Activated CD8-positive, alpha-beta memory T cell treated with anti-CD3 and anti-CD28 coated beads for 36 hours (primary cell): ENCODE data around the gene ZNF512B. TPM values are rescaled to one million over a fixed set of nuclear protein-coding genes. Genes with fewer than 3 reads are reported as not detected.
"Not testable (repeated sequence)": the region's sequence is repeated elsewhere in the genome, so short reads cannot be mapped to it uniquely, and the experiment has no call there.

ENCODE experiments used
- CTCF ChIA-PET: fragments of 350-600 bp; sonication (Branson Sonifier 250); formaldehyde crosslinking; loops from one replicate; lab custom pipeline; 2021; ENCODE audit warnings: antibody characterized with exemption; lab: Charles Lee
- POLR2A ChIA-PET: fragments of 350-600 bp; sonication (Branson Sonifier 250); formaldehyde crosslinking; loops from one replicate; lab custom pipeline; 2021; ENCODE audit warnings: antibody characterized with exemption; lab: Charles Lee
- total RNA-seq, 2 experiments: library from RNA; stranded (reverse); gene quantifications; one replicate each; pipeline ENCODE4 v1.2.3, GENCODE V29; 2021

Gene ZNF512B
- total RNA-seq, 2 experiments from 2014 or later: 11.3 to 12.1 TPM

DNA sequence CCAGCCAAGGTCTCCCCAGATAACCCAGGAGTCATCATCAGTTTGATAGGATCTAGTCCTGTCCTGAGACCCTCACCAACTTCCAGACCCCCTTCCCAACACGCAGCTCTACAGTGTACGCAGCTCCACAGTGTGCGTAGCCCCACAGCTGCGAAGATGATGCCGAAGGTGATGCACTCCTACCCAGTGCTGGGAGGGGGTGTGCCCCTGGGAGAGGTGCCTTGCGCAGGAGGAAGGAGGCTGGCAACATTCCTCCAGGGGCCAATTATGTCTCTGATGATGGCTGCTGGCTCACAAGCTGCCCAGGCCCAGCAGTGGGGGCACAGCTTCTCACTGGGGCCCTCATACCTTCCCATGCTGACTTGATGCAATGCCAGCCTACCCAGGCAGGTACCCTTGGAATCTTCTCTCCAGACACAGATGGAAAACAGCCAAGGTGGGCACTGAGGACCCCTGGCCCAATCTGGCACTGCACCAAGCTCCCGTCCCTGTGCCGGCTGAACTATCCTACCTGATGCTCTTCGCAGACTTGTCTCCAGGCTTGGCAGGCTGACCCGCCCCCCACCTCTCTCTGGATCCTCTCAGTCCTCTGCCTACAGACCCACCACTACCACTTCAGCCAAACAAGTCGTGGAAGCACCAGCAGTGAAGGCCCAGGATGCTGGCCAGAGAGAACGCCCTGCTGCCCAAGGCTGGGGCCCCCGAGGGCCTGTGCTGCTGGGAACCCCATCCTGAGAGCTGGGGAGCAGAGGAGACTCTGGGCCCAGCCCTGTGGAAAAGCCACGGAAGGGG, 1.4 kb downstream of the ZNF512B start:
- ChIA-PET CTCF (interaction anchor here (0.6 to 2.2 kb wide), 3 partner anchors 12 to 70 kb away, joined by 3 to 5 read pairs (median 3); partner anchors contain the start of gene SAMD10), POLR2A (interaction anchor here (0.6 to 2.1 kb wide), 3 partner anchors 11 to 135 kb away, joined by 3 to 5 read pairs (median 3); partner anchors contain the start of gene UCKL1)

- POLR2A ChIA-PET: interaction anchor here (0.6 to 2.1 kb wide), 2 partner anchors 11 to 136 kb away, joined by 3 to 5 read pairs; partner anchors contain the start of gene UCKL1
- CTCF ChIA-PET: interaction anchor here (0.6 to 2.2 kb wide), 3 partner anchors 12 to 326 kb away, joined by 3 to 5 read pairs (median 3); partner anchors contain the start of genes SAMD10 and TPD52L2
Measured at GRCh38 chr20:63967330-63968135, 2.2 kb downstream of the ZNF512B start.

GRCh38 chr20:63966944-63967322, 2.8 kb downstream of the ZNF512B start:
- ChIA-PET POLR2A (no interaction called here), CTCF (interaction anchor here (0.6 to 2.2 kb wide), 3 partner anchors 13 to 325 kb away, joined by 3 to 5 read pairs (median 3); partner anchors contain the start of genes SAMD10 and TPD52L2)

DNA sequence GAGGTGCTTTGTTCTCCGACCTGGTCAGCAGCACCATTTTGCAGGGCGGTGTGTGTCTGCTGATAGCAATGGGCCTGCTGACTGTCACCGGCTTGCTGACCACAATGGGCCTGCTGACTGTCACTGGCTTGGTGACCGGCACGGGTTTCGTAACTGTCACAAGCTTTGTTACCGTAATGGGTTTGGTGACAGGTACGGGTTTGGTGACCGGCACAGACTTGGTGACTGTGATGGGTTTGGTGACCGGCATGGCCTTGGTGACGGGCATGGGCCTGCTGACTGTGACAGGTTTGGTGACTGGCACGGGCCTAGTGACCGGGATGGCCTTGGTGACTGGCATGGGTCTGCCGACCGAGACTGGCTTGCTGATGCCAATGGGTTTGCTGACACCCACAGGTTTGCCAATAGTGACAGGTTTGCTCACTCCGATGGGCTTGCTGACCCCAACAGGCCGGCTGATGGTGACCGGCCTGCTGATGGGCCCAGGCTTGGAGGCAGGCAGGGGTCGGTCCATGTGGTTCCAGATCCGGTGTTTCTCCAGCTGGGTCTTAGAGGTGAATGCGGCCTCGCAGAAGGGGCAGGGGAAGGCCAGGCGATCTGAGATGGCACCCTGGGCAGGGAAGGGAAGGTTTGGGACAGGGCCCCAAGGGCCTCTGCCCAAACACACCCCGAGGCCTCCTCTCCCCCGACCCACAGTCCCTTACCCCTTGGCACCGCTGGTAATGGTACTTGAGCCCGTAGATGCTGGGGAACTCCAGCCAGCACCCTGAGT, 3.4 kb downstream of the ZNF512B start:
- POLR2A ChIA-PET: no interaction called here

GRCh38 chr20:63964412-63964811, 5.3 kb downstream of the ZNF512B start:
- CTCF ChIA-PET: interaction anchor here (1.3 kb wide), 1 partner anchor 9 kb away, joined by 4 read pairs; no protein-coding TSS in a partner anchor
- POLR2A ChIA-PET: no interaction called here

More for the DNA sequence above, 3.4 kb downstream of the ZNF512B start:
- CTCF ChIA-PET: interaction anchor here (0.9 kb wide), 1 partner anchor 101 kb away, joined by 3 read pairs; the partner anchor contains the start of gene TPD52L2

DNA sequence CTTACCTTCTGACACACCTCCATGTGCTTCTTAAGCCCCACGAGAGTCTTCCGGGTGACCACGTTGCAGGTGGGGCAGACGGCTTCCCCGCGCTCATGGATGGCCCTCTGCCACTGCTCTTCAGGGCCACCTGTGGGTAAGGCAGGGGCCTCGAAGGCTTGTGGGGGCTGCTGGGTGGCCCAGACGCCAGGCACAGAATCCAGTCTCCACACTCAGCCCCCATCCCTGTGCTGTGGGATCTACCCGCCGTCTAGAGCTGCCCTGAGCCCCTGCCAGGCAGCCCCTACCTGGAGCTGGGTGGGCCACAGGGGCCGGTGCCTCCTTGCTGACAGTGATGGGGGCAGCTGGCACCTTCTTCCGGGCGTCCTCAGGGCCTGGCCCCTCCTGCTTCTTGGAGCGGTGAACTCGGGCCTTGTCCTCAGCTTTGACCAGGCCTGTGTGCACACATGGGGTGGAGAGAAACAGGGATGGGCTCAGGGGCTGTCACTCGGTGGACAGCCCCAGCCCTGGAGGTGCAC, 5.9 kb downstream of the ZNF512B start:
- CTCF ChIA-PET: interaction anchor here (1.1 to 1.3 kb wide), 2 partner anchors 10 to 98 kb away, joined by 3 to 4 read pairs; no protein-coding TSS in a partner anchor
- POLR2A ChIA-PET: no interaction called here

DNA sequence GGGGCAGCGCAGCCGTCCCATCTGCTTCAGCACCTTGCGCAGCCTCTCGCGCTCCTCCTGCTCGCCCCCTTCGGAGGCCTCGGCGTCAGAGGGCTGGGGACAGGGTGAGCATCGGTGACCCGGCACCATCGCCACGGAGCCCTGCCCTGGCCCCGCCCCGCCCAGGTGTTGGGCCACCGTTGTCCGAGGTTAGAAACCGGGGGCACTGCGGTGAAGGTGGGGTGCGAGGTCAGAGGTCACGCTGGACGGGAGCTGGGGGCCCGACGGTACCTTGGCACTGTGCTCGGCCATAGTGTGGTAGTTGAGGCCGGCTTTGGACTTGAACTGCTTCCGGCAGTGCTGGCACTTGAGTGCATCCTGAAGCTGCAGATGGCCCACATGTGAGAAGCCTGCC, 6.4 kb downstream of the ZNF512B start:
- POLR2A ChIA-PET: no interaction called here
- CTCF ChIA-PET: interaction anchor here (1.1 to 1.3 kb wide), 2 partner anchors 10 to 97 kb away, joined by 3 to 4 read pairs; no protein-coding TSS in a partner anchor

DNA sequence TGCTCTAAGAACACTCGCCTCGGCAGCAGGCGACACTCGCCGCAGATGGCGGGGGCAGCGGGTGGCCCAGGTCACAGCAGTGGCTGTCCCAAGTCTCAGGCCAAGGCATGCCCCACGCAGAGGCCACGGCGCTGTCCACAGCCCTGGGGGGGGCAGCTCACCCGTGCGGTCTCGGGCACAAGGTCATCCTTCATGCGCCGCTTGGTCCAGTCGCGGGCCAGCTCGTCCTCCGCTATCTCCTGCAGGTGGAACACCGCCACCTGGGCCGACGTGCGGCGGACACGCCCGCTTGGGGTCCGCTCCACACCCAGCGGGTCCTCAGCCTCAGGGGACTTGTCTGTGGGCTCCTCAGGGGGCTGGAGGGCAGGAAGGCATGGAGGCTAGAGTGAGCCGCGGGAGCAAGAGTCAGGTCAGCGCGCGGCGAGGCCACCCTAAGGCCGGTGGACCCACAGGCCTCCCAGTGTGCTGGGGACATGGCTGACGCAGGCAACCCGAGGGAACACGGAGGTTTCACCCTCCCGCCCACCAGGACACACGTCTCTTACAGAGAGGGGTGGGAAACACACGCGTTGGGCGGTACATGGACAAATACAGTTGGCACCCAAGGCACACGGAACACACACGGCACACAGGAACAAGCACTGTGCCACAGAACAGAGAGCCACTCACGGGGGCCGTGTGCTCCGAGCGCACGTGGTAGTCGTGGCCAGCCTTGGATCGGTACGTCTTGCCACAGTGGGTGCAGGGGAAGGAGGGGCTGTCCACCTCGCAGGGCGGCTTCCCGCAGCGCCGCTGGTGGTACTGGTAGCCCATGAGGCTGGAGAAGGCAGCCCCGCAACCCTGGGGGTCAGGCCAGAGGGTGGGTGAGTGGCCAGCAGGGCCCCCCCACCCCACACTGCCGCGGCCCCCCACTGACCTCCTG, 7.0 kb downstream of the ZNF512B start:
- POLR2A ChIA-PET: no interaction called here
- CTCF ChIA-PET: interaction anchor here (1.1 to 2.9 kb wide), 2 partner anchors 11 to 97 kb away, joined by 3 to 7 read pairs; no protein-coding TSS in a partner anchor

DNA sequence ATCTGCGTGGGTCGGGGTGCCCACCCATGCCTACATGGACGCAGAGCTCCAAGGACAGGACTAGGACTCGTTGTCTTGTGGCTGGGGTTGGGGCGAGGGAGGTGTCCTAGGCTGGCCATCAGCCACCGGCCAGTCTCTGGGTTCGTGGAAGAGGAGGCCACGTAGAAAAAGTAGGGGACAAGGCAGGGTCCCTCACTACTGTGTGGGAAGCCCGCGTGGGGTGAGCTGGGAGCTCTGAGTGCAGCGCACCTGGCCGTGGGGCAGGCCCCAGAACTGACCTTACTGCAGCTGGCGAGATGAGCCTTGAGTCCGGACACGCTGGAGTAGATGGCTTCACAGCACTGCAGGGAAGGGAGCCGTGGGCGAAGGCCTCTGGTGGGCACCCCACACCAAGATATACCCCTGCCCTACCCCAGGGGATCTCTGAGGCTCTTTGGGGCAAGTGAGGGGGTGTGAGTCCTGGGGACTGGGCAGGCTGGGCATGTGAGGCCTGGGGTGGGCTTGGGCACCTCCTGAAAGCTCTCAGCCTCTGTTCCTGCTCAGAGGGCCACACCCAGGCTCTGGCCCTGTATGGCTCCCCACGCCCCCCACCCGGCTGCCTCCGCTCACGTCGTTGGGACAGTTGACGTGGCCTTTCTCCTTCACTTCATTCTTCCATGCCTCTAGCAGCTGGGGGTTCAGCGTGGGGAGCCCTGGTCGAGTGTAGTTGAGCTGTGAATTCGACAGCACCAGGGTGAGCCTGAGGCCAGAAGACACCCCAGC, 7.9 kb downstream of the ZNF512B start:
- CTCF ChIA-PET: interaction anchor here (2.9 kb wide), 1 partner anchor 12 kb away, joined by 7 read pairs; no protein-coding TSS in a partner anchor
- POLR2A ChIA-PET: no interaction called here

DNA sequence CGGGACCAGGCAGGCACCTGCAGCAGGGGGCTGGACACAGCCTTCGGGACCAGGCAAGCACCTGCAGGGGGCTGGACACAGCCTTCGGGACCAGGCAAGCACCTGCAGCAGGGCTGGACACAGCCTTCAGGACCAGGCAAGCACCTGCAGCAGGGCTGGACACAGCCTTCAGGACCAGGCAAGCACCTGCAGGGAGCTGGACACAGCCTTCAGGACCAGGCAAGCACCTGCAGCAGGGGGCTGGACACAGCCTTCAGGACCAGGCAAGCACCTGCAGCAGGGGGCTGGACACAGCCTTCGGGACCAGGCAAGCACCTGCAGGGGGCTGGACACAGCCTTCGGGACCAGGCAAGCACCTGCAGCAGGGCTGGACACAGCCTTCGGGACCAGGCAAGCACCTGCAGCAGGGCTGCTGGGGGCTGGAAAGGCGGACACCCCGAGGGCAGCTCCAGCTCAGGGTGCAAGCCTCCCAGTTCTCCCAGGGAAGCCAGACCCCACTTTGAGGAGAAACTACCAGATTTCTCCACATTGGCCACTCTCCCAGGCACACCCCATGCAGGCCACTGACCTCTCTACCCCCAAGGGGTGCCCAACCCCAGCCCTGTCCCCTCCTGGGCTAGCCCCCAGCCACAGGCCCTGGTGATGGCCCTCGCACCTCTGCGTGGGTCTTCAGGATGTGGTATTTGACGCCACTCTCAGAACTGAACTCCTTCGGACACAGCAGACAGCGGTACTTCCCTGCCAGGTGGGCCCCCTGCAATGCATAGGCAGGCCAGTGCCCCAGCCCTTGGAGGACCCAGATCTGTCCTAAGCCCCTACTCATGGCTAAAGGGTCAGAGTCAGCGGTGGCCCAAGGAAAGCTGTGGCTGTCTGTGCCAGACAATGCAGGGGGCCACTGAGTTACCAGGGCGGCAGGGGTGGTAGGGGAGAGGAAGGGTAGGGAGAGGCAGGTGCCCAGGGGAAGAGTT, 8.8 kb downstream of the ZNF512B start:
- CTCF ChIA-PET: interaction anchor here (2.9 kb wide), 1 partner anchor 13 kb away, joined by 7 read pairs; no protein-coding TSS in a partner anchor
- POLR2A ChIA-PET: not testable (repeated sequence)

GRCh38 chr20:63959699-63960075, 10.0 kb downstream of the ZNF512B start:
- POLR2A ChIA-PET: no interaction called here

DNA sequence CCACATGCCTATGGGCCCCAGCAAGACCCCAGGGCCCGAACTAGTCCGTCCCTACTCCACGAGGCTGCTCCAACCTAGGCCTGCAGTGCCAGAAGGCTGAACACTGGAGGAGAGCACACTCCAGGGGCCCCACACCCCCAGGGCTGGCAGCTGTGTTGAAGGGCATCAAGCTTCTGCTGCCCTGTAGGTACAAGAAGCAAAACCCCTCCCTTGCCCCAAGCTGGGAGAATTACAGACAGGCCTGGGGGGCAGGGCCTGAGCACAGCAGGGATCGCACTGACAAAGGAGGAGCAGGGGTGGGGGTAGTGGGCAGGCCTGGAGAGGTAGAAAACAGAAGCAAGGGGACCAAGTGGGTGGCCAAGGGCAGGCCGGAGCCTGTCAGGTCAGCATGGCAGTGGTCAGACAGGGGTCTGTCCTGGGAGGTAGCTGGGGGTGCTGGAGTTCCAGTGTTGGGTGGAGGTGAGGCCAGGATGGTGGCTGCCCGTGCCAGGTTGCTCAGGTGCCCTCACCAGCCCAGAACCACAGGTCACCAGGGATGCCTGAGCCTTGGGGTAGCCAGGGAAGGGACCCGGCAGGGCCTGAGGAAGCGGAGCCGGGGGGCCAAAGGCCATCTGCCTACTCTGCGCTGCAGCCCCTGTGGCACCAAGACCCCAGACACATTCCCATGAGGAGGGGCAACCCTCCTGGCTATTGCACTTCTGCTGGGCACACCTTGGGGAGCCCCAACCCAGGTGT, 10.6 kb downstream of the ZNF512B start:
- POLR2A ChIA-PET: no interaction called here
- CTCF ChIA-PET: interaction anchor here (1.2 kb wide), 1 partner anchor 15 kb away, joined by 4 read pairs; no protein-coding TSS in a partner anchor

More at GRCh38 chr20:63959699-63960075, 10.0 kb downstream of the ZNF512B start:
- CTCF ChIA-PET: interaction anchor here (2.9 kb wide), 1 partner anchor 14 kb away, joined by 7 read pairs; no protein-coding TSS in a partner anchor

DNA sequence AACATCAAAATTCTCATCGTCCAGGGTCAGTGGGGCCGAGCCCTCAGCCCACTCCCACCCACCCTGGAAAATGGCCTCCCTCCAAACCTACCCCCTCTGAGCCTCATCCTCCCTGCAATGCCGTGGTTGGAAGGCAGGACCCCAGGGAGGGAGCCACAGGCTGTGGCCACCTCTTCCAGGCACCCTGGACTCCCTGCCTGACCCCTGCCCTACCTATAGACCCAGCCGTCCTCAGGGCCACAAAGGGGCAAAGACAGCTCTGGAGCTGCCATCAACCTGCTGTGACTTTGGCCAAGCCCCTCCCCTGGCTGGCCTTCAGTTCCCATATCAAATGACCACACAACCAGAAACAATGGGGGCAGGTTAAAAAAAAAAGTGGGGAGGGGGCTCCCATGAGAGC, 11.3 kb downstream of the ZNF512B start:
- POLR2A ChIA-PET: no interaction called here
- CTCF ChIA-PET: interaction anchor here (1.2 kb wide), 1 partner anchor 15 kb away, joined by 4 read pairs; no protein-coding TSS in a partner anchor

DNA sequence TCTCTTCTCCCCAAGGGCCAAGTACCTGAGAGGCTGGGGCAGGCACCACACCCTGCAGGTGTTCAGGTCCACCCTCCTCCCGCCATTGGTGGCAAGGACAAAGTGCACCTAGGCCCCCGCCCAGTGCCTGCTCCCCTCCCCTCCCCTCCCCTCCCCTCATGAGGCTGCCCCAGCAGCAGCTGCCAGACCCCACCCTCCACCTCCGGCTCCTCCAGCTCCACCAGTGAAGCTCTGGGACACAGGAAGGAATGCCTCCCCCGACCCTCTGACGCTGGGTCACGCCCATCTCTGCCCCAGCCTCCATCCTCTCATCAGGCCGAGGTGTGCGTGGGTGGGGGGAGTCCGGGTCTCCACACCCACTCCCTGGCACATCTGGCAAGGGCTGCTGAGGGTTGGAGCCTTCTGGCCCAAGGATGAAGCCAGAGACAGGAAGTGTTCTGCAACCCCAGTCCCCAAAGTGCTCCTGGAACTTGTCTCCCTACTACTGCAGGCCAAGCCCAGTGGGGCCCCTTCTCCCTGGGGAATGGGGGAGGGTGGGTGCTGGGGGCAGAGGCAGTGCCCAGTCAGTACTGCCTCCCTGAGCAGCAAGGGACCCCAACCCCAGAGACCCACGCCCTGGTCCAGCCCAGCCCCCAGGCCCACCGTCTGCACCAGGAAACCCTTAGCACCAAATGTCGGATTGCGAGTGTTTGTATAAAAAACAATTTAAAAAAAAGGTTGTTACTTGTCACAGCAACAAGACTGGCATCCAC, 11.9 kb downstream of the ZNF512B start:
- POLR2A ChIA-PET: interaction anchor here (0.6 to 1.6 kb wide), 4 partner anchors 10 to 79 kb away, joined by 3 to 5 read pairs (median 4); no protein-coding TSS in a partner anchor
- CTCF ChIA-PET: interaction anchor here (1.2 to 2.0 kb wide), 2 partner anchors 16 to 80 kb away, joined by 4 to 6 read pairs; no protein-coding TSS in a partner anchor
